GM13977 (cell line): ENCODE data around the gene TRAPPC3L.

Experiments
- DNase-seq: peaks from one replicate; pipeline ENCODE4 v3.0.0; 2012; ENCODE audit warnings: low spot score
- in situ Hi-C: fragments of 300-500 bp; cut with MboI; formaldehyde crosslinking; loops from one replicate; pipeline ENCODE4 v1.12.0; 2022; ENCODE audit warnings: low sequenced_read_pairs, low pct_unique_long_range_greater_than_20kb, mixed read lengths, inconsistent platforms; ENCODE audit not compliant: unreplicated experiment
- TF ChIP-seq, protein P1 (sequence below): IDR thresholded peaks from 2 replicates; pipeline ENCODE4 v1.5.1; 2012; ENCODE audit warnings: mild to moderate bottlenecking, control low read depth; ENCODE audit not compliant: insufficient read depth; ENCODE audit errors: extremely low read depth, missing control alignments

The TRAPPC3L gene

DNA sequence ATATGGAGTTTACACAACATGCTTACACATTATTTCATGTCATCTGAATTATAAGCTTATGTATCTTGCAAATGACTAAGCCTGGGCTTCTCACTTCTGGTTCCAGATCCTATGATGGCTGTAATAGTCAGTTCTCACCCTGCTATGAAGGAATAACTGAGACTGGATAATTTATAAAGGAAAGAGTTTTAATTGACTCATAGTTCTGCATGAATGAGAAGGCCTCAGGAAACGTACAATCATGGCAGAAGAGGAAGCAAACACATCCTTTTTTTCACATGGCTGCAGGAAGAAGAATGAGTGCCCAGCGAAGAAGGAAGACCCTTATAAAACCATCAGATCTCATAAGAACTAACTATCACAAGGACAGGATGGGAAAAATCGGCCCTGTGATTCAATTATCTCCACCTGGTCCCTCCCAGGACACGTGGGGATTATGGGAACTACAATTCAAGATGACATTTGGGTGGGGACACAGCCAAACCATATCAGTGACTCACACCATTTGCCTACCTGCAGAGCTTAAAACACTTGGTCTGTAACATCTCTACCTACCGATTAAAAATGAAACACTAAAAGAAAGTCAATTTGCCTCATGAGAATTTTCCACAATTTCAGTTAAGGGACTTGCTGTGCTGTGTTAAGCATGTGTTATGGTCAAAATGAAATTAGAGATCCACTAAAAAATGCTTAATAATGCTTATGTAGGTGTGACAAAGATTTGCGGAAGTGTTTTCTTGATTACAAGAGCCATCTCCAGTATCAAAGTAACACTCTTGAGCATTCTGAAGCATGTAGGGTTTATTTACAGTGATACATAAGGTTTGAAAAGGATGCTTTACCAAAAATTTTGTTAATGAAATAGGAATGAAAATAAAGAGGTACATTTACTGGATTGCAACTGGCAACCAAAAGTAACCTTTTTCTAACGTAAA lies 23.6 kb upstream of the TRAPPC3L start:
- TF ChIP-seq, protein P1, sequence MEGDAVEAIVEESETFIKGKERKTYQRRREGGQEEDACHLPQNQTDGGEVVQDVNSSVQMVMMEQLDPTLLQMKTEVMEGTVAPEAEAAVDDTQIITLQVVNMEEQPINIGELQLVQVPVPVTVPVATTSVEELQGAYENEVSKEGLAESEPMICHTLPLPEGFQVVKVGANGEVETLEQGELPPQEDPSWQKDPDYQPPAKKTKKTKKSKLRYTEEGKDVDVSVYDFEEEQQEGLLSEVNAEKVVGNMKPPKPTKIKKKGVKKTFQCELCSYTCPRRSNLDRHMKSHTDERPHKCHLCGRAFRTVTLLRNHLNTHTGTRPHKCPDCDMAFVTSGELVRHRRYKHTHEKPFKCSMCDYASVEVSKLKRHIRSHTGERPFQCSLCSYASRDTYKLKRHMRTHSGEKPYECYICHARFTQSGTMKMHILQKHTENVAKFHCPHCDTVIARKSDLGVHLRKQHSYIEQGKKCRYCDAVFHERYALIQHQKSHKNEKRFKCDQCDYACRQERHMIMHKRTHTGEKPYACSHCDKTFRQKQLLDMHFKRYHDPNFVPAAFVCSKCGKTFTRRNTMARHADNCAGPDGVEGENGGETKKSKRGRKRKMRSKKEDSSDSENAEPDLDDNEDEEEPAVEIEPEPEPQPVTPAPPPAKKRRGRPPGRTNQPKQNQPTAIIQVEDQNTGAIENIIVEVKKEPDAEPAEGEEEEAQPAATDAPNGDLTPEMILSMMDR, result no peak
- in situ Hi-C loops, result loop anchor here (10.0 kb wide), 1 partner anchor 304 kb away; no protein-coding TSS in a partner anchor
- DNase-seq, result no peak

DNA sequence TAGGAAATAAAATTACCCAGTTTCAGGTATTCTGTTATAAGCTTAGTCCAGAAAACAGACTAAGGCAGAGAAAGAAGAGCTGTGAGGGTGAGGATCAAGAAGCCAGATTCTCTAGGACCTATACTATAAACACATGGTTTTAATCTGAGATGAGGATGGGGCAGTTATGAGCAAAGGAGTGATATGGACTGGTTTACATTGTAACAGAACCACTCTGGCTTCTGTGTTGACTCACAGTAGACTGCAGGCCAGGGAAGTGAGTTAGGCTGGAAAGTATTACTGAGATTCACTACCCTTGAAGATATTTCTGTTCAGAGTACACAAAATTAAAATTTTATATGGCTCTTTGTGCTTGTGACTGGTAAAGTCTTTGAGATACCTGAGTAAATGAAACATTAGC lies 22.6 kb upstream of the TRAPPC3L start:
- no peak for DNase-seq
- TF ChIP-seq, protein P1, result no peak
- in situ Hi-C loops, result loop anchor here (10.0 kb wide), 1 partner anchor 303 kb away; no protein-coding TSS in a partner anchor

DNA sequence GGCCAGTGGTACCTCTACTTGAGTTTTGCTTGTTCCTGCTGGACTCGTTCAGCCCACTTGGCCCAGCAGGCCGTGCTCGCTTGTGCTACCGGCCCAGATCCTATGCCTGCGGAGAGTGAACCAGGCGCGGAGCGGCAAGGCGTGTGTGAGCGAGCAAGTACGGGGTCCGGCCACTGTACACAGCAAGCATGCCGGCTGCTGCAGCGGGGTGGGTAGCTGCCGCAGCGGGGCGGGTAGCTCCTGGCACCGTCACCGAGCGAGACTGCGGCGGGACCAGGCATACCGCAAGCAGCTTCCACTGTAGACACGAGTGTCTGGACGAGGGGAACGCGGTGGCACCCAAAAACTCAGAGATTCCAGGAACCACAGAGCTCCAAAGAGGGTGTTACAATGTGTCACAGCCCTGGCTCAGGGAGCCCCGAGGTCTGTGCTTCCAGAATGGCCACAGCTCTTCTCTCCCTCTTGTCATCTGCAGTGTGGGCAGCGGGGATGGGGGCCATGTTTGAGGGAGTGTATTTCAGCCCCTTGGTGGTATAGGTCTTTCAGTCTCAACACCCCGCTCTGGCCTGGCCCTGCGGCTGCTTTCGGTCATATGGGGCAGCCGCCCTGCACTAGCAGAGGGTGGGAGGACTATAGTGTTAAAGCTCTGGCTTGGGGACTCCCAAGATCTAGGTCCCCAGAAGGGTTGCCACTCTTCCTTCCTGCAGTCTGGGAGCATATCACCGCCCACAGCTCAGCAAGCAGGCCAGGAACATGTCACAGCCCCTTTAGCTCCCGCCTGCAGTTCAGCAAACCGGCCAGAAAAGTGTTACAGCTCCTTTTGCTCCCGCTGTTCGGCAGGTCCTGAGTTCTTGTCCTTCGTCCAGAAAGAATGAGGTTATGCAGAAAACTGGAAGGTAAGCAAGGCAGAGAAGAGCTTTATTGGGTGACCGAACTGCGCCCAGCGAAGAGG lies 19.7 kb upstream of the TRAPPC3L start:
- TF ChIP-seq, protein P1, result no peak
- in situ Hi-C loops, result loop anchor here (10.0 kb wide), 1 partner anchor 300 kb away; no protein-coding TSS in a partner anchor
- DNase-seq, result no peak

DNA sequence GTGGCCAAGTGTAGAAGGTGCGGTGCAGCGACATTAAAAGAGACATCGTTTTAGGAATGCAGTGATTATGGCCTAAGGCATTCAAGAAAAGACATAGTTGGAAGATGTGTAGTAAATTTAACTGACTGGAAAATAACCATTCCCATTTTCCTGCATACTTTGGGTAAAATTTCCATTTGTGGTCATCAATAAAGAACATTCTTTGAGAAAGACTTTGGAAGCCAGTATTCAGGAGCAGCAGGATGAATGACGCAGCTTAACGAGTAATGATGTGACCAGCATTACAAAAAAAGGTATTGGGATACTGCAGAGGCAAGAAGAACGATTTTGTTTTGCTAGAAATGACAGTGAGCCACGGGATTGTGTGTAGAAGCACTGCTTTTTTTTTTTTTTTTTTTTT lies 18.8 kb upstream of the TRAPPC3L start:
- TF ChIP-seq, protein P1, result no peak
- no peak for DNase-seq
- in situ Hi-C loops, result loop anchor here (10.0 kb wide), 1 partner anchor 300 kb away; no protein-coding TSS in a partner anchor

DNA sequence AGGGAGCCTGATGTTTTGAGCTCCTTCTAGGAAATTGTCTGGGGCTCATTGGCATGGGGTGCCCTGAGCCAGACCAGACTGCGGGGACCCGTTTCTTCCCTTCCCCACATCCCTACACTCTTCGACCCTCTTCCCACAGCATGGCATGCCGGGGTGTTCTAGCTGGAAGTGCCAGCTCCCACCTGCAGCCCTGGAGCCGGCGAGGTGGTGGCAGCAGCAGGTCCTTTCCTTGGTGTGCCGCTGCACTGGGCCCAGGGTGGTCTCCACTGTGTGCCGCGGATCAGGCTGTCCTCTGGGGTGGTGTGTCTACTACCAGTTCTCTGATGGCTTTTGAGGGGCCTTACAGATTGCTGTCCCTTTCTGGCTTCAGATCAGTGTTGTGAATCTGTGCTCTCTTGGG lies 18.3 kb upstream of the TRAPPC3L start:
- no peak for DNase-seq
- TF ChIP-seq, protein P1, result no peak
- in situ Hi-C loops, result loop anchor here (10.0 kb wide), 1 partner anchor 299 kb away; no protein-coding TSS in a partner anchor

DNA sequence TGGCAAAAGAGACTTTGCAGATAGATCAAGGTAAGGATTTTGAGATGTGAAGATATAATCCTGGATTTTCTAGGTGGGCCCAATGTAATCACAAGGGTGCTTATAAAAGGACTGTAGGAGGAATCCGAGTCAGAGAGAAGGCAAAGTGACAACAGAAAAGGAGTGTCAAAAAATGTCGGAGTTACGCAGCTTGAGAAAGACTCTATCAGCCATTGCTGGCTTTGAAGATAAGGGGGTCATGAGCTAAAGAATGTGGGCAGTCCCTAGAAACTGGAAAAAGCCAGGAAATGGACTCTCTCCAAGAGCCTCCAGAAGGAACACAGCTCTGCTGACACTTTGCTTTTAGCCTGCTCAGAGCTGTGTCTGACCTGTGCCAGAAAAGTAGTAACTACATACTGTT lies 17.1 kb upstream of the TRAPPC3L start:
- no peak for DNase-seq
- in situ Hi-C loops, result loop anchor here (10.0 kb wide), 1 partner anchor 298 kb away; no protein-coding TSS in a partner anchor
- TF ChIP-seq, protein P1, result no peak
